ENCODE measurements around the gene PRICKLE2. TPM values are rescaled to one million over a fixed set of nuclear protein-coding genes. Genes with fewer than 3 reads are reported as not detected.

Gene PRICKLE2
- total RNA-seq, 1 donor from 2014 or later: 23.2 TPM

GRCh38 chr3:64251019-64251418 lies 25.8 kb upstream of the PRICKLE2 start:
- peaks cover 22% of the 10 kb centered on the region for H3K4me1 Mint-ChIP-seq (ENCODE audit: low read depth)
- no peak overlapping the region for H3K27ac Mint-ChIP-seq
- no peak for DNase-seq (ENCODE audit: low spot score, unreplicated experiment)
- H3K36me3 Mint-ChIP-seq (ENCODE audit: insufficient read depth): no peaks in the 10 kb centered on the region
- H3K9me3 Mint-ChIP-seq (ENCODE audit: low read depth): peaks cover 6% of the 10 kb centered on the region
- no peak for TF ChIP-seq CTCF (IDR thresholded peaks at IDR 0.05; ENCODE audit: unreplicated experiment)
- no peaks in the 10 kb centered on the region for H3K27me3 Mint-ChIP-seq
- no peak overlapping the region for H3K4me3 Mint-ChIP-seq (ENCODE audit: low read depth)

GRCh38 chr3:64247991-64248646 lies 22.9 kb upstream of the PRICKLE2 start:
- H3K9me3 Mint-ChIP-seq (ENCODE audit: low read depth): peaks cover 6% of the 10 kb centered on the region

GRCh38 chr3:64244011-64244942 lies 19.0 kb upstream of the PRICKLE2 start:
- no peak overlapping the region for H3K4me3 Mint-ChIP-seq (ENCODE audit: low read depth)
- peaks cover 5% of the 10 kb centered on the region for H3K9me3 Mint-ChIP-seq (ENCODE audit: low read depth)
- peak; percentile 41 for TF ChIP-seq CTCF (IDR thresholded peaks at IDR 0.05; ENCODE audit: unreplicated experiment)
- no peak overlapping the region for H3K27ac Mint-ChIP-seq
- peaks cover 24% of the 10 kb centered on the region for H3K4me1 Mint-ChIP-seq (ENCODE audit: low read depth)
- no peak for DNase-seq (ENCODE audit: low spot score, unreplicated experiment)
- no peaks in the 10 kb centered on the region for H3K27me3 Mint-ChIP-seq
- H3K36me3 Mint-ChIP-seq (ENCODE audit: insufficient read depth): peaks cover 1% of the 10 kb centered on the region

More at GRCh38 chr3:64247991-64248646, 22.9 kb upstream of the PRICKLE2 start:
- no peaks in the 10 kb centered on the region for H3K27me3 Mint-ChIP-seq
- DNase-seq (ENCODE audit: low spot score, unreplicated experiment): no peak
- H3K4me3 Mint-ChIP-seq (ENCODE audit: low read depth): no peak overlapping the region
- TF ChIP-seq CTCF (IDR thresholded peaks at IDR 0.05; ENCODE audit: unreplicated experiment): no peak
- H3K27ac Mint-ChIP-seq: peak overlapping the region; percentile 61
- peaks cover 20% of the 10 kb centered on the region for H3K4me1 Mint-ChIP-seq (ENCODE audit: low read depth)
- peaks cover 1% of the 10 kb centered on the region for H3K36me3 Mint-ChIP-seq (ENCODE audit: insufficient read depth)

- H3K4me3 Mint-ChIP-seq (ENCODE audit: low read depth): no peak overlapping the region
- TF ChIP-seq CTCF (IDR thresholded peaks at IDR 0.05; ENCODE audit: unreplicated experiment): no peak
- no peaks in the 10 kb centered on the region for H3K27me3 Mint-ChIP-seq
- H3K27ac Mint-ChIP-seq: no peak overlapping the region
- H3K36me3 Mint-ChIP-seq (ENCODE audit: insufficient read depth): peaks cover 3% of the 10 kb centered on the region
- no peak for DNase-seq (ENCODE audit: low spot score, unreplicated experiment)
- peaks cover 12% of the 10 kb centered on the region for H3K4me1 Mint-ChIP-seq (ENCODE audit: low read depth)
- peaks cover 3% of the 10 kb centered on the region for H3K9me3 Mint-ChIP-seq (ENCODE audit: low read depth)
Measured at GRCh38 chr3:64242435-64242834, 17.2 kb upstream of the PRICKLE2 start.

GRCh38 chr3:64240959-64241358 lies 15.7 kb upstream of the PRICKLE2 start:
- Mint-ChIP-seq H3K27ac (no peak overlapping the region), H3K9me3 (ENCODE audit: low read depth) (peaks cover 9% of the 10 kb centered on the region), H3K4me1 (ENCODE audit: low read depth) (peaks cover 10% of the 10 kb centered on the region), H3K4me3 (ENCODE audit: low read depth) (no peak overlapping the region), H3K36me3 (ENCODE audit: insufficient read depth) (peaks cover 9% of the 10 kb centered on the region), H3K27me3 (no peaks in the 10 kb centered on the region)
- TF ChIP-seq CTCF (IDR thresholded peaks at IDR 0.05; ENCODE audit: unreplicated experiment): no peak
- DNase-seq (ENCODE audit: low spot score, unreplicated experiment): no peak

Data from progenitor cell of endocrine pancreas (in vitro differentiated cells).